ENCODE results near the gene UNG. TPM values are rescaled to one million over a fixed set of nuclear protein-coding genes. Genes with fewer than 3 reads are reported as not detected.

Gene UNG
- total RNA-seq, 1 experiment from 2014 or later: 99.0 TPM

GRCh38 chr12:109110988-109111495 is 13.6 kb downstream of the UNG start:
- H2AFZ ChIP-seq (ENCODE audit: low read depth, low read length, poor library complexity, severe bottlenecking): no peak overlapping the region
- no peaks in the 10 kb centered on the region for H3K9me2 ChIP-seq (ENCODE audit: insufficient read depth)
- ChIA-PET CTCF (interaction anchor here (1.4 to 2.8 kb wide), 3 partner anchors 10 to 274 kb away, joined by 5 to 44 read pairs (median 15); no protein-coding TSS in a partner anchor), POLR2A (no interaction called here), RAD21 (ENCODE audit: low non-redundant PET in 1 of 2, low total read pairs in 2 of 2, uncharacterized antibody in 2 of 2, unreplicated experiment in 2 of 2) (no interaction called here)
- TF ChIP-seq POLR2A (IDR thresholded peaks at IDR 0.05; ENCODE audit: borderline replicate concordance, extremely low read depth, insufficient read depth, insufficient read length) (no peak), ZBTB33 (IDR thresholded peaks at IDR 0.05; ENCODE audit: extremely low read depth, insufficient replicate concordance, low read length) (no peak), CTCF (IDR thresholded peaks at IDR 0.05 in 2 of 3, conservative IDR thresholded peaks at IDR 0.05 in 1 of 3; ENCODE audit: borderline replicate concordance in 1 of 3, insufficient read depth in 1 of 3, low read depth in 2 of 3, low read length in 2 of 3) (no peak), TCF7L2 (IDR thresholded peaks at IDR 0.05; ENCODE audit: borderline replicate concordance, extremely low read depth, insufficient read depth, insufficient read length) (no peak), FOSL1 (IDR thresholded peaks at IDR 0.05; ENCODE audit: low read depth) (no peak), EGR1 (IDR thresholded peaks at IDR 0.05; ENCODE audit: low read depth) (no peak), POLR2AphosphoS5 (IDR thresholded peaks at IDR 0.05; ENCODE audit: low read depth, low read length) (no peak), ZNF274 (IDR thresholded peaks at IDR 0.05; ENCODE audit: low read depth, low read length) (no peak), JUND (IDR thresholded peaks at IDR 0.05) (no peak), ZFX (IDR thresholded peaks at IDR 0.05) (no peak), SIN3A (IDR thresholded peaks at IDR 0.05; ENCODE audit: low read depth) (no peak)
- H3K9me3 ChIP-seq (ENCODE audit: control insufficient read depth in 1 of 2, insufficient read depth in 1 of 2, low read depth in 1 of 2, low read length in 2 of 2): no peaks in the 10 kb centered on the region
- no peak overlapping the region for H3K27ac ChIP-seq (ENCODE audit: low read depth, low read length)
- H3K9ac ChIP-seq (ENCODE audit: low read length): no peak overlapping the region
- no peaks in the 10 kb centered on the region for H3K4me1 ChIP-seq (ENCODE audit: control insufficient read depth in 1 of 2, insufficient read depth in 2 of 2, low read length in 2 of 2)
- H3K79me2 ChIP-seq (ENCODE audit: insufficient read depth, low read length): no peaks in the 10 kb centered on the region
- no peak overlapping the region for H3K4me3 ChIP-seq (replicated peaks in 1 of 2; ENCODE audit: low read depth in 1 of 2, low read length in 2 of 2)
- H3K36me3 ChIP-seq (ENCODE audit: control insufficient read depth in 1 of 2, insufficient read depth in 2 of 2, low read length in 2 of 2): peaks cover 11 to 12% of the 10 kb centered on the region in 2 experiments; a peak in 3 of 4 replicates
- no peaks in the 10 kb centered on the region for H4K20me1 ChIP-seq (ENCODE audit: insufficient read depth)
- H3K27me3 ChIP-seq (ENCODE audit: insufficient read depth, low read length): no peaks in the 10 kb centered on the region
- H3K4me2 ChIP-seq (ENCODE audit: low read length): no peak overlapping the region
- DNase-seq (ENCODE audit: low read depth, low spot score) (no peak), ATAC-seq (peak; percentile 15; the same call in 1 of the 2 replicates)
- BruUV-seq (replicated peaks): no TSS peak
- intact Hi-C loops (cut with micrococcal nuclease): no loop called here

All from HCT116 (cell line).